ENCODE results near the gene CSNK1G1. TPM values are rescaled to one million over a fixed set of nuclear protein-coding genes. Genes with fewer than 3 reads are reported as not detected.
A peak's percentile ranks its signal among the peaks of the same experiment; 100 is the strongest.
"Not testable (repeated sequence)": the region's sequence is repeated elsewhere in the genome, so short reads cannot be mapped to it uniquely, and the experiment has no call there.

The CSNK1G1 gene
- total and polyA plus RNA-seq, 2 donors = 7.3 to 11.8 TPM

DNA sequence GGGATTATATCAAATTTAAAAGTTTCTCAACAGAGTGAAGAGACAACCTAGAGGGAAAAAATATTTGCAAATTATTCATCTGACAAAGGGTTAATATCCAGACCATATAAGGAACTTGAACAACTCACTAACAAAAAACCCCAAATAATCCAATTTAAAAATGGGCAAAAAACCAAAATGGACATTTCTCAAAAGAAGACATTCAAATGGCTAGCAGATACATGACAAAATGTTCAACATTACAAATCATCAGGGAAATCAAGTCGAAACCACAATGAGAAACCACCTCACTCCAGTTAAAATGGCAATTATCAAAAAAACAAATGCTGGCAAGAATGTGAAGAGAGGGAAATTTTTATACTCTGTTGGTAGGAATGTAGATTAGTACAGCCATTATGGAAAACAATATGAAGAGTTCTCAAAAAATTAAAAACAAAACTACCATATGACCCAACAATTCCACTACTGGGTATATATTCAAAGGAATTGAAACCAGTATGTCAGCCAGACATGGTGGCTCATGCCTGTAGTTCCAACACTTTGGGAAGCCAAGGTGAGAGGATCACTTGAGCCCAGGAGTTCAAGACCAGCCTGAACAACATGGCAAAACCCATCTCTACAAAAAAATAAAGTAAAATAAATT lies 88.5 kb downstream of the CSNK1G1 start:
- Histone ChIP-seq H3K9me3 (ENCODE audit: control insufficient read depth in 2 of 2, insufficient read depth in 1 of 2, low read length in 1 of 2) (no peaks in the 10 kb centered on the region), H3K4me3 (ENCODE audit: low read length in 2 of 2) (no peak overlapping the region), H3K36me3 (ENCODE audit: control insufficient read depth in 2 of 2, insufficient read depth in 2 of 2, low read length in 1 of 2) (no peaks in the 10 kb centered on the region), H3K4me1 (ENCODE audit: control insufficient read depth in 2 of 2, insufficient read depth in 2 of 2, low read length in 2 of 2) (no peaks in the 10 kb centered on the region), H3K27ac (ENCODE audit: low read depth in 1 of 2, low read length in 1 of 2) (no peak overlapping the region), H3K27me3 (ENCODE audit: control insufficient read depth in 2 of 2, insufficient read depth in 1 of 2, low read length in 1 of 2) (no peaks in the 10 kb centered on the region)
- WGBS = 98% methylated on average over 1 of the region's 1 CpG
- DNase-seq (ENCODE audit: low read depth in 6 of 9, low spot score in 9 of 9) = no peak

- H3K4me3 ChIP-seq (ENCODE audit: low read length in 2 of 2); H3K27me3 ChIP-seq (ENCODE audit: control insufficient read depth in 2 of 2, insufficient read depth in 1 of 2, low read length in 1 of 2); H3K4me1 ChIP-seq (ENCODE audit: control insufficient read depth in 2 of 2, insufficient read depth in 2 of 2, low read length in 2 of 2); H3K9me3 ChIP-seq (ENCODE audit: control insufficient read depth in 2 of 2, insufficient read depth in 1 of 2, low read length in 1 of 2); H3K36me3 ChIP-seq (ENCODE audit: control insufficient read depth in 2 of 2, insufficient read depth in 2 of 2, low read length in 1 of 2); H3K27ac ChIP-seq (ENCODE audit: low read depth in 1 of 2, low read length in 1 of 2); DNase-seq (ENCODE audit: low read depth in 6 of 9, low spot score in 9 of 9): not testable (repeated sequence)
- WGBS = 95% methylated on average over 1 of the region's 1 CpG
Measured at GRCh38 chr15:64265188-64265587, 90.8 kb downstream of the CSNK1G1 start.

GRCh38 chr15:64264502-64264901 lies 91.5 kb downstream of the CSNK1G1 start:
- DNase-seq (ENCODE audit: low read depth in 6 of 9, low spot score in 9 of 9) = no peak
- no peaks in the 10 kb centered on the region for H3K27me3 ChIP-seq (ENCODE audit: control insufficient read depth in 2 of 2, insufficient read depth in 1 of 2, low read length in 1 of 2)
- H3K4me3 ChIP-seq (ENCODE audit: low read length in 2 of 2) = no peak overlapping the region
- H3K36me3 ChIP-seq (ENCODE audit: control insufficient read depth in 2 of 2, insufficient read depth in 2 of 2, low read length in 1 of 2) = no peaks in the 10 kb centered on the region
- H3K4me1 ChIP-seq (ENCODE audit: control insufficient read depth in 2 of 2, insufficient read depth in 2 of 2, low read length in 2 of 2) = no peaks in the 10 kb centered on the region
- H3K27ac ChIP-seq (ENCODE audit: low read depth in 1 of 2, low read length in 1 of 2) = no peak overlapping the region
- WGBS = 97% methylated on average over 4 of the region's 4 CpGs
- H3K9me3 ChIP-seq (ENCODE audit: control insufficient read depth in 2 of 2, insufficient read depth in 1 of 2, low read length in 1 of 2) = no peaks in the 10 kb centered on the region

DNA sequence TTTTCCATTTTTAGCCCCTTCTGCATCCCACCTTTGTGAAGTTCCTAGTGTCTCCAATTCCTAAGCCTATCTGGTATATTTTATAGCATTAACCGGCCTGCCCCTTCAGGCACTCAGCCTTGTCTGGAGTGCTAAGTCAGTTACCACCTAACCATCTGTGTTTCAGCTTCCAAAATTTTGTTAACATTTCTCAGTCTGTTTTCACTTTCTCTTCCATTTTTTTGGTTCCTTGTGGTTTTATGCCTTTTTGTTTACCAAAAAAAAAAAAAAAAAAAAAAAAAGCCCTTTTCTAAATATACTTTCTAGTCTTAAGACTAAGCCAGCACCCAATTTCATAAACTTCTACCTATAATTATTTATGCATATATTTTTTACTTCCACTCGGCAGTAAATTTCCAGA lies 92.4 kb downstream of the CSNK1G1 start:
- H3K36me3 ChIP-seq (ENCODE audit: control insufficient read depth in 2 of 2, insufficient read depth in 2 of 2, low read length in 1 of 2) = no peaks in the 10 kb centered on the region
- 74% methylated on average over 2 of the region's 2 CpGs for WGBS

GRCh38 chr15:64256051-64256450 lies 99.9 kb downstream of the CSNK1G1 start:
- no peak for DNase-seq (ENCODE audit: low read depth in 6 of 9, low spot score in 9 of 9)
- Histone ChIP-seq H3K4me3 (ENCODE audit: low read length in 2 of 2) (no peak overlapping the region), H3K9me3 (ENCODE audit: control insufficient read depth in 2 of 2, insufficient read depth in 1 of 2, low read length in 1 of 2) (no peaks in the 10 kb centered on the region), H3K27ac (ENCODE audit: low read depth in 1 of 2, low read length in 1 of 2) (no peak overlapping the region), H3K36me3 (ENCODE audit: control insufficient read depth in 2 of 2, insufficient read depth in 2 of 2, low read length in 1 of 2) (peaks cover 0 to 8% of the 10 kb centered on the region in 2 donors), H3K27me3 (ENCODE audit: control insufficient read depth in 2 of 2, insufficient read depth in 1 of 2, low read length in 1 of 2) (no peaks in the 10 kb centered on the region), H3K4me1 (ENCODE audit: control insufficient read depth in 2 of 2, insufficient read depth in 2 of 2, low read length in 2 of 2) (no peaks in the 10 kb centered on the region)
- 19% methylated on average over 3 of the region's 3 CpGs for WGBS

More for the DNA sequence above, 92.4 kb downstream of the CSNK1G1 start:
- Histone ChIP-seq H3K4me1 (ENCODE audit: control insufficient read depth in 2 of 2, insufficient read depth in 2 of 2, low read length in 2 of 2) (no peaks in the 10 kb centered on the region), H3K27ac (ENCODE audit: low read depth in 1 of 2, low read length in 1 of 2) (no peak overlapping the region), H3K9me3 (ENCODE audit: control insufficient read depth in 2 of 2, insufficient read depth in 1 of 2, low read length in 1 of 2) (no peaks in the 10 kb centered on the region), H3K27me3 (ENCODE audit: control insufficient read depth in 2 of 2, insufficient read depth in 1 of 2, low read length in 1 of 2) (no peaks in the 10 kb centered on the region), H3K4me3 (ENCODE audit: low read length in 2 of 2) (no peak overlapping the region)
- DNase-seq (ENCODE audit: low read depth in 6 of 9, low spot score in 9 of 9) = no peak

DNA sequence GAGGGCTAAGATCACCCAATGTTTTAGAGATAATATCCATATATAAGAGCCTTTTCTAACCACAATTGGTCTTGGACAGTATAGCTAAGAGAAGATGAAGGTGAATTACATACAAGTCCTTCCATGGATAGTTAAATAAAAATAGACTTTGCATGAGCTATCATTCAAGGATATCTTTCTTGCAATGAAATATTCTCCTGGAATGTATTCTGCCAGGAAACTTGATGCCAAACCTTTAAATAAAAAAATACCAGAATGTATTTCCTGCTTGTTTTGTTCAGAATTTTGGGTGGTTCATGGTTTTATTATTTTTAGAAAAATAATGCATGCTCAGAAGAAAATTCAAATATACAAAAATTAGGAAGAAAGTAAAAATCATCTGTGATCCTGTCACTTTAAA lies 104.3 kb downstream of the CSNK1G1 start:
- Histone ChIP-seq H3K27me3 (ENCODE audit: control insufficient read depth in 2 of 2, insufficient read depth in 1 of 2, low read length in 1 of 2) (no peaks in the 10 kb centered on the region), H3K9me3 (ENCODE audit: control insufficient read depth in 2 of 2, insufficient read depth in 1 of 2, low read length in 1 of 2) (no peaks in the 10 kb centered on the region), H3K4me1 (ENCODE audit: control insufficient read depth in 2 of 2, insufficient read depth in 2 of 2, low read length in 2 of 2) (no peaks in the 10 kb centered on the region), H3K4me3 (ENCODE audit: low read length in 2 of 2) (no peak overlapping the region), H3K36me3 (ENCODE audit: control insufficient read depth in 2 of 2, insufficient read depth in 2 of 2, low read length in 1 of 2) (peaks cover 0 to 11% of the 10 kb centered on the region in 2 donors), H3K27ac (ENCODE audit: low read depth in 1 of 2, low read length in 1 of 2) (no peak overlapping the region)
- no peak for DNase-seq (ENCODE audit: low read depth in 6 of 9, low spot score in 9 of 9)

DNA sequence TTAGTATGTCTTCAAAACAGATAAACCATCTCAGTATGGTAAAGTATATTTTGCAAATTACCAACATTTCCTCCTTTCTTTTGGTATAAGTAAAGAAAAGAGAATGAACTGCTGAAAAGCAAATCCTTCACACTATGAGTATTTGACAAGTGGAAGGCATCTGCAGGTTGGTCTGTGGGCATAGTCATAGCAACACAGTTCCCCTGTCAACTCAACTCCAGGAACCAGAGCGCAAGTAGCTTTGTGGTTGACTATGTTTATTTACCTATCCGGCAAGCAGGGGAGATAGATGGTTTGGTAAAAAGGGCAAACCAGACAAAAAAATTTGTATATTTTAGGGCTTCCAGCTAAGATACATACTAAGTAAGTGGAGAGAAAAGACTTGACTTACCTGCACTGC lies 104.9 kb downstream of the CSNK1G1 start:
- H3K27me3 ChIP-seq (ENCODE audit: control insufficient read depth in 2 of 2, insufficient read depth in 1 of 2, low read length in 1 of 2) = no peaks in the 10 kb centered on the region
- peaks cover 0 to 6% of the 10 kb centered on the region in 2 donors for H3K36me3 ChIP-seq (ENCODE audit: control insufficient read depth in 2 of 2, insufficient read depth in 2 of 2, low read length in 1 of 2)
- no peak overlapping the region for H3K27ac ChIP-seq (ENCODE audit: low read depth in 1 of 2, low read length in 1 of 2)
- H3K9me3 ChIP-seq (ENCODE audit: control insufficient read depth in 2 of 2, insufficient read depth in 1 of 2, low read length in 1 of 2) = no peaks in the 10 kb centered on the region
- 43% methylated on average over 2 of the region's 2 CpGs for WGBS
- peak in 1 of 9 donors; percentile 17 for DNase-seq (ENCODE audit: low read depth in 6 of 9, low spot score in 9 of 9)
- no peaks in the 10 kb centered on the region for H3K4me1 ChIP-seq (ENCODE audit: control insufficient read depth in 2 of 2, insufficient read depth in 2 of 2, low read length in 2 of 2)
- H3K4me3 ChIP-seq (ENCODE audit: low read length in 2 of 2) = no peak overlapping the region

DNA sequence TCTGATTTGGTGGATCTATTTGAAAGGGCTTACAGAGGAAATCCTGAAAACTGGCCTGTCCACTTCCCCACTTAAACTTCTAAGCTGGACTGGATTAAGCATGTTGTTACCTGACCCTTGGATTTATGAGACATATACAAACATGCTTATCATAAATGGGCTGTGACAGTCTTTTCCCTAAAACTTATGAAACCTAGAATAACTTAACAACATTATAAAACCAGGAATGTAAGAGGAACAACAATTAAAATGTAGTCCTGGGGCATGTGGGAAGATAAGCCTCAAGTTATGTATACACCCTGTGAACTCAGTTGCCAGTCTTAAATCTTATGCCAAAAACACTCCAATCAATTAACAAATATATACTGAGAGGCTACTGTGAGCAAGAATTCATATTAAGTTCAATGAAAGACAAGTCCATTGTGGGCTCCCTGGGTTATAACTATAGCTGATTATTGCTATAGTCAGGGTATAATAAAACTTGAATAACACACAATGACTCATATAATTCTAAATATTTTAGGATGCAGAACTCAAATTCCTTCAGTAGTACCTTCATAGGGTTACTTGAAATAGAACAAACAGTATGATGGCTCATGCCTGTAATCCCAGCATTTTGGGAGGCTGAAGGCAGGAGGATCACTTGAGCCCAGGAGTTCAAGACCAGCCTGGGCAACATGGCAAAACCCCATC lies 105.9 kb downstream of the CSNK1G1 start:
- DNase-seq (ENCODE audit: low read depth in 6 of 9, low spot score in 9 of 9) = no peak
- H3K36me3 ChIP-seq (ENCODE audit: control insufficient read depth in 2 of 2, insufficient read depth in 2 of 2, low read length in 1 of 2) = peaks cover 0 to 6% of the 10 kb centered on the region in 2 donors

GRCh38 chr15:64249406-64249805 lies 106.6 kb downstream of the CSNK1G1 start:
- Histone ChIP-seq H3K4me1 (ENCODE audit: control insufficient read depth in 2 of 2, insufficient read depth in 2 of 2, low read length in 2 of 2) (no peaks in the 10 kb centered on the region), H3K36me3 (ENCODE audit: control insufficient read depth in 2 of 2, insufficient read depth in 2 of 2, low read length in 1 of 2) (peaks cover 0 to 6% of the 10 kb centered on the region in 2 donors), H3K27me3 (ENCODE audit: control insufficient read depth in 2 of 2, insufficient read depth in 1 of 2, low read length in 1 of 2) (no peaks in the 10 kb centered on the region), H3K27ac (ENCODE audit: low read depth in 1 of 2, low read length in 1 of 2) (no peak overlapping the region), H3K4me3 (ENCODE audit: low read length in 2 of 2) (no peak overlapping the region), H3K9me3 (ENCODE audit: control insufficient read depth in 2 of 2, insufficient read depth in 1 of 2, low read length in 1 of 2) (no peaks in the 10 kb centered on the region)
- WGBS = 95% methylated on average over 3 of the region's 3 CpGs
- DNase-seq (ENCODE audit: low read depth in 6 of 9, low spot score in 9 of 9) = no peak

More for the DNA sequence above, 105.9 kb downstream of the CSNK1G1 start:
- Histone ChIP-seq H3K4me1 (ENCODE audit: control insufficient read depth in 2 of 2, insufficient read depth in 2 of 2, low read length in 2 of 2) (no peaks in the 10 kb centered on the region), H3K4me3 (ENCODE audit: low read length in 2 of 2) (no peak overlapping the region), H3K27ac (ENCODE audit: low read depth in 1 of 2, low read length in 1 of 2) (no peak overlapping the region), H3K27me3 (ENCODE audit: control insufficient read depth in 2 of 2, insufficient read depth in 1 of 2, low read length in 1 of 2) (no peaks in the 10 kb centered on the region), H3K9me3 (ENCODE audit: control insufficient read depth in 2 of 2, insufficient read depth in 1 of 2, low read length in 1 of 2) (no peaks in the 10 kb centered on the region)
